GM12874 (cell line): ENCODE measurements around the gene SLC38A8.

ENCODE experiments used
- TF ChIP-seq, protein P1 (sequence below): IDR thresholded peaks from 2 replicates; pipeline ENCODE4 v1.5.1; 2011; ENCODE audit warnings: low read depth, mild to moderate bottlenecking, control low read depth, low read length, moderate library complexity; ENCODE audit not compliant: insufficient read depth

The SLC38A8 gene

DNA sequence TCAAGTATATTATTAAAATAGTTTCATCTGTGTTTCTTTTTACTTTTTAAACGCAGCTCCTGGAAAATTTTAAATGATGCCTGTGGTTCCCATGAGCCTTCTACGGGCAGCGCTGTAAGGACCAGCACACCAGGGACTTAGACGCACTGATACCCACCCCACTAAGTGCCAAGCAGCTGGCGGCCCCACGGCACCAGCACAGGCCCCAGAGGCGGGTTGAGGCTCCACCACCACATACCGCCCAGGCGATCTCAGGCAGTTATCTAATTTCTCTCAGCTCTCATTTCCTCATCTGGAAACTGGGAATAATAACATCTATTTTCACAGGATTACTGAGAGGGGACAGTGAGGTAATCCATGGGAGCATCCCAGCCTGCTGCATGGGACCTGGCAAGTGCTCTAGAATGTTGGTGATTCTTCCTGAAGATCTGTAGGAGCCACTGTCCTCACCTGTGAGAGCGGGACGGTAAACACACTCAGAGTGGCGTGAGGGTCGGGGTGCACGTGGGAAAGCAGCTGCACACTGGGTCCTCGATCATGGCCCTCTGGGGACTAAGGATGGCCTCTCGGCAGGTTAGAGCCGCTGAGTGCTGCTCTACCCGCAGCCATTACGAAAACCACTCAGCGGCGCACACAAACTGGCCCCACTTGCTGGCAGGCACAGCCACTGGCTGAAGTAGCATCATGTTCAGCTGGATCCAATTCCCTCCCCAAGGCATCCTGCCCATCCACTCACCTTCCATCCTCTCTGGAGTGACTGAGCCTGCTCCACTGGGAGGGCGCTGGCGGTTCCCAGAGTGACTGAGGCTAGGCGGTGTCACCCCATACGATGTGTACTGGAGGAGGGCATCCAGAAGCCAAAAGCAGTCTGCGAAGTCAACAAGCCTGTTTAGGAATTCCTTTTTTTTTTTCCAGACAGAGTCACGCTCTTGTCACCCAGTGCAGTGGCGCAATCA, 17.6 kb upstream of the SLC38A8 start:
- TF ChIP-seq, protein P1, sequence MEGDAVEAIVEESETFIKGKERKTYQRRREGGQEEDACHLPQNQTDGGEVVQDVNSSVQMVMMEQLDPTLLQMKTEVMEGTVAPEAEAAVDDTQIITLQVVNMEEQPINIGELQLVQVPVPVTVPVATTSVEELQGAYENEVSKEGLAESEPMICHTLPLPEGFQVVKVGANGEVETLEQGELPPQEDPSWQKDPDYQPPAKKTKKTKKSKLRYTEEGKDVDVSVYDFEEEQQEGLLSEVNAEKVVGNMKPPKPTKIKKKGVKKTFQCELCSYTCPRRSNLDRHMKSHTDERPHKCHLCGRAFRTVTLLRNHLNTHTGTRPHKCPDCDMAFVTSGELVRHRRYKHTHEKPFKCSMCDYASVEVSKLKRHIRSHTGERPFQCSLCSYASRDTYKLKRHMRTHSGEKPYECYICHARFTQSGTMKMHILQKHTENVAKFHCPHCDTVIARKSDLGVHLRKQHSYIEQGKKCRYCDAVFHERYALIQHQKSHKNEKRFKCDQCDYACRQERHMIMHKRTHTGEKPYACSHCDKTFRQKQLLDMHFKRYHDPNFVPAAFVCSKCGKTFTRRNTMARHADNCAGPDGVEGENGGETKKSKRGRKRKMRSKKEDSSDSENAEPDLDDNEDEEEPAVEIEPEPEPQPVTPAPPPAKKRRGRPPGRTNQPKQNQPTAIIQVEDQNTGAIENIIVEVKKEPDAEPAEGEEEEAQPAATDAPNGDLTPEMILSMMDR: no peak

DNA sequence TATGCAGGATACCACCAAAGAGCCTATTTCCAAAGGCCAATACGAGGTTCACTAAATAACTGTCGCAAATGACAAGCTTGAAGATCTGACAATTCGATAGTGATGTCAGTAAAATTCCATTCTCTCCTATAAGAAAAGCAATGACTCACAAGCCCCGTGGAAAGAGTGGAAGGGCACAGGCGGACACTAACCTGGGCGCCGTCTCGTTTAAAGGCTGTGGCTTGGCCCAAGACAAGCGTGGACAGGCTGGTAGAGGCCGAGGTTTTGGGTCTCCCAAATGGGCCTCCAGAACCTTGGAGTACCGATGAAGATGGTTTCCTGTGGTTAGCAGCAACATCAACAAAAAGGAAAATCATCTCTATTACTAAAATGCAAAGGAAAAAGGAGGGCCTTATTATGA, 16.5 kb upstream of the SLC38A8 start:
- TF ChIP-seq, protein P1: no peak

DNA sequence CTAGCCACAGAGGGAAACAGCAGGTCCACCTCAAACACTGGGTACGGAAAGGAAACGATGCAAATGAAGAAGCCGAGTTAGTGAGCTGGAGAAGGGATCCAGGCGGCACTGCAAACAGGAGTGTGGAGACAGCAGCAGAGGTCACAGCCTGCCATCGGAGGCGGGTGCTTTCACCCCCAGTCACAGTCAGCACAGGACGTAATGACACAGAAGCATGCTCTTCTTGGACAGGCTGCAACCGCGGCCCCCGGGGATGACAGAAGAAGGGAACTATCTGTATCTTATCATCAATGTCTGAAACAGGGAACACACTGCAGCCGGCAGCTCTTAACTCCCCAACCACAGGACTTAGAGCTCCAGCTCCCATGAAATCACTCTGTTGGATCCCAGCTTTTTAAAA, 16.1 kb upstream of the SLC38A8 start:
- TF ChIP-seq, protein P1: no peak

DNA sequence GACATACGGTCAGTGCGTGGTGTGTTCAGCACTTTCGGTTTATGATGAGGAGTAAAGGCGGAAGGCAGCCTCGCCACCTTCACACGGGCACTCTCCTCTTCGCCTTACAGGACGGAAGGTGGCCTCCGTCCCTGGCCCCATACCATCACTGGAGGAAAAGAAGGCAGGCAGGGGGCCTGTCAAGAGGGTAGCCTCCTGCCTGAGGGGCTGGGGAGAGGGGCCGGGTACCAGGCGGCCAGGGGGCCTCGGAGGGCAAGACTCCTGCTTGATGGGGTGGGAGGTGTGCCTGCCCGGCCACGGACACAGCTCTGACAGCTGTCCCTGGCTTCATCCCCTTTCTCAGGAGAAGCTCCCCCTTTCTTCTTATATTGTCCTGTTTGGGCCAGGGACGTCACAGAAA, 15.6 kb upstream of the SLC38A8 start:
- TF ChIP-seq, protein P1: no peak

DNA sequence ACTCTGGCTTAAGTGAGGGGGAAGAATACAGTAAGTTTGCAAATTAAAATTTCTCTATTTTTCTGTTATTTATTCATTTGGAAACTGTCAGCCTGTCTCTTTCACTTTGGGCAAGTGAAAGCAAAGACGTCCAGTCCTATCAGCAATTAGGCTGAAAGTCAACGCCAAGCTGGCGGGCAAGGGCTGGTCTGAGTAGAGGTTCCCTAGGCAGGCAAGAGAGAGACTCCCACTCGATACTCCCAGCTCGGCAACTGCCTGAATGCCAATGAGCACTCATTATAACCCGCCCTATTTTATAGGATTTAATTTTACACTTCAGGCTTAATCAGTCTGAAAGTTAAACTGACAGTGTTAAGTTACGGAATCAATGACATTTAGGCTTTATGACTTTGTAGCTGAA, 14.3 kb upstream of the SLC38A8 start:
- TF ChIP-seq, protein P1: no peak

DNA sequence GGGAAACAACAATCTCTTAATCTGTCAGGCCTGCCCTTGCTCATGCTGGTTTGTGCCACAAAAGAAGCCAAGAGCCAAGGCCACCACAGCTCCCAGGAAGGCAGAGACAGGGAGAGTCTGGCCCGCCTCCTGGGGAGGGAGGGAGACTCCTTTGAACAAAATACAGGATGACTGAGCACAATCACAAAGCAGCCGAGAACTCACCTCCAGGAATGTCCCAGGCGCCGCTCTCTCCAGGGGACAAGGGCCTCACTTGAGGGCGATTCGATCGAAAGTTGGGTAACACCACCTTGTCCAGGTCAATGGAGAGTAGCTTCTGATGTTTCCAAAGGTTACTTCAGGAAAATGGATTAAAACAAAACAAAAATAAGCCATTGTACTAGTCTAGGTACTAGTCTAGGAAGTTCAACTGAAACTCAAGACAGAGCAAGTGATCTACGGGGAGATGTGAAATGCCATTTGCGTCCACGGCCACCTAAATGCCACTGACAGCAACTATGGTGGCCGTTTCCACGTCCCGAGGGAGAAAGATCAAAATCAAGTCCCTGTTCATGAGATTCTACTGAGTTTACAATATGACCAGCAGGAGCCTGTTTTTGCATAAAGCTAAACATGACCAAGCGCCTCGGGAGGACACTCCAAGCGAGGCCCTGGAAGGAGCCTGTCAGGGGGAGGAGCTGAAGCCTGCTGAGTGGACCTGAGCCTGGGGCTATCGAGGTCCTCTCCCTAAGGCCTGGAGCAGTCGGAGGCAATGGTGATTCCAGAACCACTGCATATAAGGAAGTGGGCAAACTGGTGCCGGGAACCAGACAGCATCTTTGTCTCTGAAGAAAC, 13.4 kb upstream of the SLC38A8 start:
- TF ChIP-seq, protein P1: no peak

DNA sequence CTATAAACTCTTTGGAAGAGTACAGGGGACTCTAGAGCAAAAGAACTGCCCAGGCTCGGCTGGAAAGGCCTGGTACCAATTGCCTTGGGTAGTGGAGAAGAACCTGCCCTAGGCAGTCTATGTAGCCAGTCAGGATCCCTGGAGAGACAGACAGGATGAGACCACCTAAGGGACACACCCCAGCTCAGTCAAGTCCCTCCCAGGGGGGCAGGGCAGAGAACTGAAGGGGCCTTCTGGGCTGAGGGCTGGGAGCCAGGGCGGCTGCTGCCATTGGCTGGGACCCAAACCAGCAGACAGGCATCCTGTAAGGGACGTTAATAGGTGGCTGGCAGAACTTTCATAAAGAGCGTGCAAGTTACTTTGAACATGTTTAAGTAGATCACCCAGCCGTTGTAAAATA, 12.8 kb upstream of the SLC38A8 start:
- TF ChIP-seq, protein P1: no peak
